Posterior vena cava (tissue), 2 donors: ENCODE data around the gene VWA5B2. TPM values are rescaled to one million over a fixed set of nuclear protein-coding genes. Genes with fewer than 3 reads are reported as not detected.

Source experiments
- microRNA-seq, 2 donors: library from miRNA; unstranded; fragments of <30 nt; microRNA quantifications; one replicate each; pipeline ENCODE4 v1.2.0, GENCODE V29; 2020 to 2021; ENCODE audit warnings: borderline microRNAs expressed in 2 of 2
- total RNA-seq, 2 donors: library from RNA; stranded (reverse); fragmentation: NEBNext Ultra II Directional; extraction: Animal tissue kit (Norgen Biotek cat#: 25700); gene quantifications; one replicate each; pipeline ENCODE4 v1.2.1, GENCODE V29; 2021
- donor health status: DM: yes; HTN: yes; CAD: no.
- donor health status: DM: yes; HTN: yes; CAD: no.

The VWA5B2 gene
- total RNA-seq, 2 donors from 2014 or later = 0.38 TPM; not detected in 1

Small RNA genes within 50 kb of the gene (microRNA-seq; reads per million reads assigned to microRNA genes)
- 0 to 0.26 reads per million in 2 donors for gene MIR1224

Other genes with a start within 250 kb of the VWA5B2 start
- 10 to 100 TPM; 17.5 to 20.0 TPM for gene ABCC5, start 211.7 kb upstream of the VWA5B2 start, total RNA-seq
- not detected for gene HTR3D, start 197.8 kb upstream of the VWA5B2 start, total RNA-seq
- gene HTR3C, start 176.5 kb upstream of the VWA5B2 start, total RNA-seq = not detected
- gene HTR3E, start 132.5 kb upstream of the VWA5B2 start, total RNA-seq = not detected
- 10 to 100 TPM; 23.3 to 26.4 TPM for gene EIF2B5, start 94.2 kb upstream of the VWA5B2 start, total RNA-seq
- gene DVL3, start 74.2 kb upstream of the VWA5B2 start, total RNA-seq = 10 to 100 TPM; 67.3 to 70.7 TPM
- 100 to 1,000 TPM; 324 to 365 TPM for gene AP2M1, start 54.7 kb upstream of the VWA5B2 start, total RNA-seq
- 10 to 100 TPM; 38.9 to 48.8 TPM for gene ABCF3, start 43.4 kb upstream of the VWA5B2 start, total RNA-seq
- 10 to 100 TPM; 26.8 to 28.6 TPM for gene ALG3, start 19.4 kb downstream of the VWA5B2 start, total RNA-seq
- gene EEF1AKMT4, start 20.1 kb downstream of the VWA5B2 start, total RNA-seq = 1 to 10 TPM; 1.3 to 2.5 TPM
- under 1 TPM in 1 of 2 donors, not detected in 1; 0.24 TPM for gene CAMK2N2, start 32.0 kb downstream of the VWA5B2 start, total RNA-seq
- not detected for gene ECE2, start 46.4 kb downstream of the VWA5B2 start, total RNA-seq
- 100 to 1,000 TPM; 128 to 163 TPM for gene PSMD2, start 69.7 kb downstream of the VWA5B2 start, total RNA-seq
- 100 to 1,000 TPM; 273 to 325 TPM for gene EIF4G1, start 85.0 kb downstream of the VWA5B2 start, total RNA-seq
- gene FAM131A, start 108.0 kb downstream of the VWA5B2 start, total RNA-seq = 10 to 100 TPM; 30.4 to 37.4 TPM
- gene CLCN2, start 132.0 kb downstream of the VWA5B2 start, total RNA-seq = 1 to 10 TPM; 3.7 to 4.0 TPM
- 10 to 100 TPM; 39.1 to 42.7 TPM for gene POLR2H, start 132.1 kb downstream of the VWA5B2 start, total RNA-seq
- gene THPO, start 148.6 kb downstream of the VWA5B2 start, total RNA-seq = 1 to 10 TPM in 1 of 2 donors, under 1 TPM in 1; 0.71 to 1.1 TPM
- 10 to 100 TPM; 18.6 to 32.6 TPM for gene CHRD, start 150.5 kb downstream of the VWA5B2 start, total RNA-seq